K562 (cell line): ENCODE data around the gene ADAP1. TPM values are rescaled to one million over a fixed set of nuclear protein-coding genes. Genes with fewer than 3 reads are reported as not detected.

ENCODE experiments used
- ATAC-seq: fragments of 200-7000 bp; cut with Tn5 transposase; 3 replicates; pipeline ENCODE4 v1.9.1; 2020; ENCODE audit warnings: moderate library complexity
- BruUV-seq: library from RNA; stranded (reverse); fragments of 400-500 nt; replicated peaks from 2 replicates; lab custom pipeline; 2021; lab: Mats Ljungman, UMichigan
- CTCF ChIA-PET: fragments of 300-600 bp; formaldehyde crosslinking; extraction: SDS; loops from one replicate; lab custom pipeline; 2021; ENCODE audit warnings: low intra/inter-chr PET ratio; lab: Yijun Ruan, JAX
- POLR2A ChIA-PET: fragments of 300-600, 350-650 bp; sonication (Branson Sonifier 250); formaldehyde crosslinking; extraction: SDS; loops from one replicate; lab custom pipeline; 2021; ENCODE audit warnings: antibody characterized with exemption, inconsistent platforms; lab: Yijun Ruan, JAX
- DNase-seq, 4 experiments: peaks; one replicate each; pipeline versions ENCODE4 v3.0.0 to v3.0.0-alpha.2; 2011 to 2018; ENCODE audit warnings: low spot score in 3 of 4, mixed read lengths in 3 of 4; ENCODE audit errors: extremely low read depth in 1 of 4
- FAIRE-seq: peaks from 2 replicates; lab custom pipeline; 2011; peaks lifted over from hg19 to GRCh38; lab: Jason Lieb, UNC
- H2AFZ ChIP-seq: 2 replicates; pipeline ENCODE4 v1.6.0; 2011; ENCODE audit warnings: low read depth, low read length, control low read depth, inconsistent platforms
- H3K27ac ChIP-seq: fragments of 200-600 bp; 3 replicates; pipeline ENCODE4 v1.8.0; 2011; ENCODE audit warnings: low read depth, mild to moderate bottlenecking, control low read depth, inconsistent platforms, low read length, moderate library complexity, mixed read lengths; ENCODE audit errors: extremely low read depth
- H3K27me3 ChIP-seq, 2 experiments: fragments of 300-600 bp in 1 of 2; 2 replicates in 1 of 2; 3 replicates in 1 of 2; pipeline versions ENCODE4 v1.6.0 to v1.8.0; 2011; ENCODE audit warnings: inconsistent platforms in 2 of 2, low read length in 2 of 2, mild to moderate bottlenecking in 1 of 2, mixed read lengths in 1 of 2, moderate library complexity in 1 of 2; ENCODE audit not compliant: control insufficient read depth in 2 of 2, insufficient read depth in 2 of 2
- H3K36me3 ChIP-seq: fragments of 300-600 bp; 3 replicates; pipeline ENCODE4 v1.8.0; 2011; ENCODE audit warnings: mild to moderate bottlenecking, low read length, inconsistent platforms; ENCODE audit not compliant: control insufficient read depth, insufficient read depth
- H3K4me1 ChIP-seq, 2 experiments: fragments of 200-600 bp in 1 of 2; replicated peaks in 1 of 2; 2 replicates in 1 of 2; 3 replicates in 1 of 2; pipeline versions ENCODE4 v1.5.1 to v1.8.0; 2011; ENCODE audit warnings: inconsistent platforms in 2 of 2, low read length in 2 of 2, mild to moderate bottlenecking in 1 of 2, mixed read lengths in 1 of 2, moderate library complexity in 1 of 2; ENCODE audit not compliant: control insufficient read depth in 2 of 2, insufficient read depth in 2 of 2
- H3K4me2 ChIP-seq: 2 replicates; pipeline ENCODE4 v1.6.1; 2011; ENCODE audit warnings: low read length, control low read depth, inconsistent platforms, mixed read lengths; ENCODE audit not compliant: insufficient read depth
- H3K4me3 ChIP-seq: fragments of 200-600 bp; sonication (generic), shearing (Covaris generic); 2 replicates; pipeline ENCODE4 v1.5.1; 2016; ENCODE audit warnings: control low read depth, inconsistent platforms
- H3K79me2 ChIP-seq: fragments of 200-600 bp; 3 replicates; pipeline ENCODE4 v1.8.0; 2011; ENCODE audit warnings: low read length, inconsistent platforms; ENCODE audit not compliant: control insufficient read depth, insufficient read depth
- H3K9ac ChIP-seq, 2 experiments: 2 replicates each; pipeline versions ENCODE4 v1.6.0 to v1.6.1; 2011; ENCODE audit warnings: low read depth in 2 of 2, low read length in 2 of 2, control low read depth in 1 of 2, inconsistent platforms in 1 of 2, mild to moderate bottlenecking in 1 of 2, mixed read lengths in 1 of 2; ENCODE audit not compliant: insufficient read depth in 1 of 2
- H3K9me1 ChIP-seq: one replicate; pipeline ENCODE4 v1.6.0; 2011; ENCODE audit warnings: inconsistent platforms, mild to moderate bottlenecking, low read length, moderate library complexity; ENCODE audit not compliant: control insufficient read depth, insufficient read depth
- H3K9me3 ChIP-seq: replicated peaks from 2 replicates; pipeline ENCODE4 v1.5.1; 2011; ENCODE audit warnings: low read depth, low read length, inconsistent platforms; ENCODE audit not compliant: control insufficient read depth, insufficient read depth
- H4K20me1 ChIP-seq: replicated peaks from 2 replicates; pipeline ENCODE4 v1.6.1; 2011; ENCODE audit warnings: low read length, inconsistent platforms, mixed read lengths; ENCODE audit not compliant: control insufficient read depth, insufficient read depth
- IFI16 ChIP-seq: fragments of 250-450 bp; sonication (Bioruptor Pico); IDR thresholded peaks from 2 replicates; pipeline ENCODE4 v2.1.2; 2022; ENCODE audit warnings: mild to moderate bottlenecking, inconsistent platforms
- NR4A1 ChIP-seq, 2 experiments: fragments of 250-450 bp in 1 of 2; fragments of 450-650 bp in 1 of 2; sonication (Bioruptor Pico) in 1 of 2; IDR thresholded peaks; 2 replicates each; pipeline versions ENCODE4 v1.4.0 to v1.6.1; 2016 to 2020; ENCODE audit warnings: mild to moderate bottlenecking in 2 of 2, missing compliant biosample characterization in 1 of 2, missing genetic modification characterization in 1 of 2, moderate library complexity in 1 of 2
- ZNF41 ChIP-seq: fragments of 250-450 bp; sonication (Bioruptor Pico); conservative IDR thresholded peaks from 2 replicates; pipeline ENCODE4 v1.4.0; 2020; ENCODE audit warnings: mild to moderate bottlenecking
- WGBS: fragments of 100-300 bp; shearing (Covaris generic); methylation state at CpG from one replicate; pipeline ENCODE4 v1.1.6; 2016; ENCODE audit warnings: low coverage, mixed read lengths; ENCODE audit not compliant: insufficient coverage; ENCODE audit errors: missing lambda C conversion rate; 5-methylcytosine and 5-hydroxymethylcytosine counted together
- in situ Hi-C: fragments of 300-500 bp; cut with MboI; formaldehyde crosslinking; loops from 4 replicates; pipeline ENCODE4 v1.15.0; 2018; ENCODE audit warnings: inconsistent platforms, mixed read lengths
- intact Hi-C: fragments of 100-400 bp; cut with micrococcal nuclease; formaldehyde crosslinking; loops from 2 replicates; pipeline ENCODE4 v1.14.2; 2022
- polyA plus RNA-seq, 8 experiments: library from polyadenylated mRNA; depleted of rRNA in 4 of 8; stranded (reverse) in 5 of 8; unstranded in 3 of 8; fragments of >200 nt; fragmentation: Nextera tagmentation in 2 of 8; fragmentation: Illumina TruSeq in 1 of 8; extraction: Ambion mirVana in 2 of 8; extraction: Trizol in 1 of 8; gene quantifications; 2 replicates each; pipeline versions ENCODE4 v1.2.1 to v1.2.3, GENCODE V29; 2011 to 2014; ENCODE audit warnings: inconsistent platforms in 1 of 8, missing spikeins in 1 of 8
- total RNA-seq, 7 experiments: library from RNA; depleted of rRNA in 6 of 7; stranded (reverse); fragments of >200 nt in 6 of 7; fragmentation: Illumina TruSeq in 2 of 7; extraction: Trizol in 2 of 7; gene quantifications; 2 replicates each; pipeline versions ENCODE4 v1.2.1 to v1.2.3, GENCODE V29; 2011 to 2021; ENCODE audit warnings: low replicate concordance in 1 of 7
- TF ChIP-seq, protein P1 (sequence below): fragments of 250-450 bp; sonication (Bioruptor Pico); IDR thresholded peaks from 2 replicates; pipeline ENCODE4 v1.8.0; 2021; ENCODE audit warnings: moderate library complexity, mild to moderate bottlenecking, inconsistent platforms

ADAP1 gene
- total and polyA plus RNA-seq, 9 of the 15 experiments (the other 6 are each of a cell fraction or from before 2014, with no cell fraction given), result 0.27 to 1.4 (median 0.52) TPM; not detected in 3

DNA sequence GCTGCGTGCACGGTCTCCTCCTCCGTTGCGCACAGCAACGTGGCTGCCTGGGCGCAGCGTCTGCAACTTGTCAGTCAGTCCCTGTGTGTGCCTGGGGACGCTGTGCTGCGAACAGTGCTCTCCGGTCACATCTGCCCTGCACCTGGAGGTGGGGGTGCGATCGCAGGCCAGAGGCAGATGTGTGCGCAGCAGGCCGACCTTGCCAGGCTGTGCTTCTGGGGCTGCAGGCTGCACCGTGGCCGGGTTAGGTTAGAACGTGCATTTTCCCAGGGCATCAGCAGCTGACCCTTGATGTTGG is 86.3 kb downstream of the ADAP1 start (continued):
- TF ChIP-seq NR4A1 (CRISPR knock-in tag; IDR thresholded peaks at IDR 0.05) (no peak), NR4A1 (tag; IDR thresholded peaks at IDR 0.05) (no peak)

DNA sequence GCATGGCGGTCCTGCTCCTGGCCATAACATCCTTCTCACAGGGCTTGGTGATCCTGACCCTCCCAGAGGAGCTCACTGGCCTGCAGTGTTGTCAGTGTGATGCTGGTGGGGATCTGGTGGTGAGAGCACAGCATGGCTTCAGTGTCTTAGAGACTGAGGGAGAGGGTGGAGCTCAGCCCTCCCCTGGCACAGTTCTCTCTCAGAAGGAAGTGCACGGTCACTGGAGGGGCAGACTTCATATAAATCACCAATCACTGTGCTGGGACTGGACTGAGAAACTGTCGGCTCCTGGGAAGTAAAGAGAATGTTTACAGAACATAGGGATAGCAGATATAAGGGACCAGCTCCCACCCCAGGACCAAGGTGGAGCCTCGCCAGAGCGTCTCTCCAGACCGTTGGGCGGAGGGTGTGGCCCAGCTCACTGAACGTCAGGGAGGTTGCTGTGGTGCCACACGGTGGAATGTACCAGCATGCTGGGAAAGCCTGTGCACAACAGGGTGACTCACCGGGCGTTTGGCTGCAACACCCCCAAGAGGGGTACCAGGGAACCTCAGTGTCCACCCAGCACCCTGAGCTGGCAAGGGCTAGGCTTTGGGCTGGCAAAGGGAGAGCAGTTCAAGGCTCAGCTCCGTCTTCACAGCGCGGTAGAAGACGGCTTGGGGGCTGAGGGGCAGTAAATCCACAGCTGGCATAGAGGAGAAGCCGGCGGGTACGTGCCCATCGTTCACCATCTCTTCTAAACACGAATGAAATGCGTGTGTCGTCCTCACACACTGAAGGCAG is 86.9 kb downstream of the ADAP1 start:
- peaks cover 75% of the 10 kb centered on the region for H3K36me3 ChIP-seq
- POLR2A ChIA-PET, result interaction anchor here (0.7 kb wide), 1 partner anchor 15 kb away, joined by 4 read pairs; no protein-coding TSS in a partner anchor
- WGBS, result 94% methylated on average over 19 of the region's 22 CpGs

More for the DNA sequence above, 86.9 kb downstream of the ADAP1 start:
- H3K4me3 ChIP-seq, result no peak overlapping the region
- no peak for FAIRE-seq
- ATAC-seq, result no peak
- peaks cover 2% of the 10 kb centered on the region; the same call in 1 of the 2 replicates for H3K9me3 ChIP-seq
- no peak for DNase-seq
- intact Hi-C loops (no loop called here), in situ Hi-C loops (no loop called here)
- no peaks in the 10 kb centered on the region for H3K9me1 ChIP-seq
- no TSS peak for BruUV-seq
- peaks cover 0 to 12% of the 10 kb centered on the region in 2 experiments; a peak in 2 of 5 replicates for H3K4me1 ChIP-seq
- peak overlapping the region in 1 of 2 experiments; percentile 13; a peak in 1 of 4 replicates for H3K9ac ChIP-seq
- no peak for TF ChIP-seq ZNF41 (CRISPR knock-in tag)
- TF ChIP-seq, protein P1, sequence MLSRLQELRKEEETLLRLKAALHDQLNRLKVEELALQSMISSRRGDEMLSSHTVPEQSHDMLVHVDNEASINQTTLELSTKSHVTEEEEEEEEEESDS (CRISPR knock-in tag), result no peak
- no peak for TF ChIP-seq IFI16 (CRISPR knock-in tag)
- H3K79me2 ChIP-seq, result no peaks in the 10 kb centered on the region
- H3K27ac ChIP-seq, result no peak overlapping the region
- no peak overlapping the region for H2AFZ ChIP-seq
- CTCF ChIA-PET, result no interaction called here
- no peak overlapping the region for H3K4me2 ChIP-seq
- no peaks in the 10 kb centered on the region for H3K27me3 ChIP-seq
- H4K20me1 ChIP-seq, result no peaks in the 10 kb centered on the region
